ENCODE results near the gene SHISA9. TPM values are rescaled to one million over a fixed set of nuclear protein-coding genes. Genes with fewer than 3 reads are reported as not detected.
A peak's percentile ranks its signal among the peaks of the same experiment; 100 is the strongest.

SHISA9 gene
- total RNA-seq, 1 experiment from 2014 or later = not detected

DNA sequence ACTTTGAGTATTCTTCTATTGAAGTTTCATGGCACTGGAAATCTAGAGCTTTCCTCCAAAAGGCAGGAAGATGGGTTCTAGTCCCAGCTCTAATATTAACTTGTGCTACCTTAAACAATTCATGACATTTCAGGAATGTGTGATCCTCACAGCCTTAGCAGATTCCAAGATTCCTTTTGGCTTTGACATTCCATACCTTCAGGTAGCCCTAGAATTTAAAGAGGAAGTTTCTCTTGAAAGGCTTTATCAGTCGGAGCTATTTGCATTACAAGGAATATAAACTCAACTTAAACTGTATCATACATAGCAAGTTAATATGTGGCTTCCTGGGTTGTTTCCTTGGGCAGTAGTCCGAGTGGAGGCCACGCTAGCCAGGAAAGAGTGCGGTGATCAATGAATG lies 330.0 kb downstream of the SHISA9 start:
- Histone ChIP-seq H3K4me1 (ENCODE audit: low read length) (no peaks in the 10 kb centered on the region), H4K20me1 (ENCODE audit: insufficient read depth, low read depth, low read length) (no peaks in the 10 kb centered on the region)
- peak; percentile 24 for DNase-seq

DNA sequence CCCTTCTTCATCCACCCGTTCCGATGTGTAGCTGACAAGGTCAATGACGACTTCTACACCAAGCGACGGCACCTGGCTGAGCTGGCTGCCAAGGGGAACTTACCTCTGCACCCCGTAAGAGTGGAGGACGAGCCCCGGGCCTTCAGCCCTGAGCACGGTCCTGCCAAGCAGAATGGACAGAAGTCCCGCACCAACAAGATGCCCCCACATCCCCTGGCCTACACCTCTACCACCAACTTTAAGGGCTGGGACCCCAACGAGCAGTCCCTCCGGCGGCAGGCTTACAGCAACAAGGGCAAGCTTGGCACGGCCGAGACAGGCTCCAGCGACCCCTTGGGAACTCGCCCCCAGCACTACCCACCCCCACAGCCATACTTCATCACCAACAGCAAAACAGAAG lies 333.6 kb downstream of the SHISA9 start:
- no peak for DNase-seq
- no peaks in the 10 kb centered on the region for H4K20me1 ChIP-seq (ENCODE audit: insufficient read depth, low read depth, low read length)
- no peaks in the 10 kb centered on the region for H3K27me3 ChIP-seq (ENCODE audit: low read length)
- no peak overlapping the region for H3K4me3 ChIP-seq (ENCODE audit: low read length)
- no peak overlapping the region for H2AFZ ChIP-seq (ENCODE audit: low read length)
- H3K79me2 ChIP-seq (ENCODE audit: low read length) = no peaks in the 10 kb centered on the region
- no peak overlapping the region for H3K27ac ChIP-seq (ENCODE audit: low read length)
- no peaks in the 10 kb centered on the region for H3K9me3 ChIP-seq (ENCODE audit: low read length)
- no peak overlapping the region for H3K4me2 ChIP-seq (ENCODE audit: low read depth, low read length, poor library complexity, severe bottlenecking)
- no peaks in the 10 kb centered on the region for H3K36me3 ChIP-seq (ENCODE audit: insufficient read depth, low read length)
- H3K9me2 ChIP-seq (replicated peaks; ENCODE audit: insufficient read depth, low read length) = no peaks in the 10 kb centered on the region; the same call in 1 of the 2 replicates
- no peak overlapping the region for H3K9ac ChIP-seq (ENCODE audit: low read length)
- H3K4me1 ChIP-seq (ENCODE audit: low read length) = no peaks in the 10 kb centered on the region

More for the DNA sequence above, 330.0 kb downstream of the SHISA9 start:
- H3K36me3 ChIP-seq (ENCODE audit: insufficient read depth, low read length) = no peaks in the 10 kb centered on the region
- no peak overlapping the region for H2AFZ ChIP-seq (ENCODE audit: low read length)
- H3K27me3 ChIP-seq (ENCODE audit: low read length) = no peaks in the 10 kb centered on the region
- no peaks in the 10 kb centered on the region; the same call in 1 of the 2 replicates for H3K9me3 ChIP-seq (ENCODE audit: low read length)
- H3K4me2 ChIP-seq (ENCODE audit: low read depth, low read length, poor library complexity, severe bottlenecking) = no peak overlapping the region
- H3K79me2 ChIP-seq (ENCODE audit: low read length) = no peaks in the 10 kb centered on the region
- H3K9me2 ChIP-seq (replicated peaks; ENCODE audit: insufficient read depth, low read length) = no peaks in the 10 kb centered on the region; the same call in 1 of the 2 replicates
- no peak overlapping the region for H3K9ac ChIP-seq (ENCODE audit: low read length)
- H3K4me3 ChIP-seq (ENCODE audit: low read length) = no peak overlapping the region
- no peak overlapping the region for H3K27ac ChIP-seq (ENCODE audit: low read length)

DNA sequence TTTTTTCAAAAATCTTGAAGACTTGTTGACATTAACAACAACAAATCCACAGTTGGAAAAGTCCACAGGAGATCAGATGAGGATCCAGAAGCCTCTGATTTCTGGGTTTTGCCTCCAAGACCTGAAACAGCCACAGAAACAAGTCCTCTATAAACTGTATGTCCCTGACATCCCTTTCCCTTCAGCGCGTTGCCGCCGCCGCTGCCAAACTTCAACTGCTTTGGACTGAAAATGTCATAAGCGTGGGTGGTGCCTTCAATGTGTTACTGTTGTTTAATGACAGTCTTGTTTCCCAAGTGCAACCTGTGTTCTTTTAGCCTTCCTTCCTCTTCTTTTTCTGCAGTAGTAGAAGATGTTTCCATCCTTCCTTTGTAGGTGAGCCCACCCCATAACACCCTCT lies 334.9 kb downstream of the SHISA9 start:
- Histone ChIP-seq H3K9me3 (ENCODE audit: low read length) (no peaks in the 10 kb centered on the region), H3K79me2 (ENCODE audit: low read length) (no peaks in the 10 kb centered on the region), H3K4me1 (ENCODE audit: low read length) (no peaks in the 10 kb centered on the region), H4K20me1 (ENCODE audit: insufficient read depth, low read depth, low read length) (no peaks in the 10 kb centered on the region), H2AFZ (ENCODE audit: low read length) (no peak overlapping the region), H3K9me2 (replicated peaks; ENCODE audit: insufficient read depth, low read length) (no peaks in the 10 kb centered on the region; the same call in 1 of the 2 replicates), H3K4me2 (ENCODE audit: low read depth, low read length, poor library complexity, severe bottlenecking) (no peak overlapping the region), H3K36me3 (ENCODE audit: insufficient read depth, low read length) (no peaks in the 10 kb centered on the region), H3K9ac (ENCODE audit: low read length) (no peak overlapping the region), H3K27me3 (ENCODE audit: low read length) (no peaks in the 10 kb centered on the region), H3K27ac (ENCODE audit: low read length) (no peak overlapping the region), H3K4me3 (ENCODE audit: low read length) (no peak overlapping the region)
- DNase-seq = no peak

DNA sequence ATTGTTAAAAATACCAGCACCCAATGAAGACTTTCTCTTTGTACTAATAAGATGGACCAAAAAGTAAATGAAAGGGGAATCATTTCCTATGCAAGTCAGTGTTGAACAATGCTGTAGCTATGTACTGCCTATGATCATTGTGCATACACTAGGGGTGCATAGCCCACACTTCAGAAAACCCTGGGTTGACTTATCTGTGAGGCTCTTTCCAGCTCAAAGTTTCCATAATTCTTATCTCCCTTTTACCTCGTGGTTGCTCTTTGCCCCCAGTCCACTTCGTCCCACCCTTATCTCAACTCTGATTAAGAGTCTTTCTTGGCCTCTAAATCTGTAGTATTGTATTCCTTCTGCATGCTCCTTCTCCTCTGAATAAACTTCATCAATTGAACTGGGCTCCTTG lies 336.8 kb downstream of the SHISA9 start:
- no peaks in the 10 kb centered on the region for H4K20me1 ChIP-seq (ENCODE audit: insufficient read depth, low read depth, low read length)
- no peaks in the 10 kb centered on the region for H3K27me3 ChIP-seq (ENCODE audit: low read length)
- no peak overlapping the region for H3K27ac ChIP-seq (ENCODE audit: low read length)
- no peaks in the 10 kb centered on the region for H3K79me2 ChIP-seq (ENCODE audit: low read length)
- no peaks in the 10 kb centered on the region for H3K36me3 ChIP-seq (ENCODE audit: insufficient read depth, low read length)
- DNase-seq = no peak
- H3K9ac ChIP-seq (ENCODE audit: low read length) = no peak overlapping the region
- no peaks in the 10 kb centered on the region for H3K4me1 ChIP-seq (ENCODE audit: low read length)
- H3K9me2 ChIP-seq (replicated peaks; ENCODE audit: insufficient read depth, low read length) = no peaks in the 10 kb centered on the region
- no peak overlapping the region for H3K4me3 ChIP-seq (ENCODE audit: low read length)
- no peak overlapping the region for H3K4me2 ChIP-seq (ENCODE audit: low read depth, low read length, poor library complexity, severe bottlenecking)
- H2AFZ ChIP-seq (ENCODE audit: low read length) = no peak overlapping the region
- H3K9me3 ChIP-seq (ENCODE audit: low read length) = no peaks in the 10 kb centered on the region

DNA sequence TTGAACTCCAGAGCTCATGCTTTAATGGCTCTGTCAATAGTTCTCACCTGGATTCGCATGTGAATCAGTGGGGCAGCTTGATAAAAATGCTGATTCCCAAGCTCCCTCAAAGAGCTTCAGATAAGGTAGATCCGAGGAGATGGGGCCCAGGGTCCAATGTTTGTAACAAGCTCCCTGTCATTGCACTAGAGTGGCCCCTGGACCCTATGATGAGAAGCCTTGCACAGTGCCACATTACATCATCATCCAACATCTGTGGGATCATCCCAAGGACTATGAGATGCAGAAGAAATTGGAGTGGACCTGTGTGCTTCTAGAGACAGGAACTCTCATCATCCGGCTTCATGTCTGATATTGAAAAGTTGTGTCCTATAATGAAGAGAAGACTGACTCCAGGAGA lies 340.8 kb downstream of the SHISA9 start:
- Histone ChIP-seq H3K9me2 (replicated peaks; ENCODE audit: insufficient read depth, low read length) (no peaks in the 10 kb centered on the region), H3K9ac (ENCODE audit: low read length) (no peak overlapping the region), H3K9me3 (ENCODE audit: low read length) (no peaks in the 10 kb centered on the region), H3K79me2 (ENCODE audit: low read length) (no peaks in the 10 kb centered on the region), H4K20me1 (ENCODE audit: insufficient read depth, low read depth, low read length) (no peaks in the 10 kb centered on the region), H3K36me3 (ENCODE audit: insufficient read depth, low read length) (no peaks in the 10 kb centered on the region), H3K4me2 (ENCODE audit: low read depth, low read length, poor library complexity, severe bottlenecking) (no peak overlapping the region), H2AFZ (ENCODE audit: low read length) (no peak overlapping the region), H3K4me1 (ENCODE audit: low read length) (no peaks in the 10 kb centered on the region), H3K4me3 (ENCODE audit: low read length) (no peak overlapping the region), H3K27me3 (ENCODE audit: low read length) (no peaks in the 10 kb centered on the region), H3K27ac (ENCODE audit: low read length) (no peak overlapping the region)
- no peak for DNase-seq

DNA sequence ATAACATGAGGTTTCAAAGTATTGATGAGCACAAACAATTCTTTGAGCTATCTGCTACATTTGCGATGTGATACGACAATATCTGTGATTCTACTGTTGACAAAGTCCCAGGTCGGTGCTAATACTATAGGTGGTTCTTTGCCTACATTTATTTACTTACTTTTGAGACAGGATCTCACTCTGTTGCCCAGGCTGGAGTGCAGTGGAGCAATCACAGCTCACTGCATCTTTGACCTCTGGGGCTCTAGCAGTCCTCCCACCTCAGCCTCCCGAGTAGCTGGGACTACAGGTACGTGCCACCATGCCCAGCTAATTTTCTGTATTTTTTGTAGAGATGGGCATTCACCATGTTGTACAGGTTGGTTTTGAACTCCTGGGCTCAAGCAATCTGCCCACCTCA lies 343.4 kb downstream of the SHISA9 start:
- Histone ChIP-seq H3K27me3 (ENCODE audit: low read length) (no peaks in the 10 kb centered on the region), H3K4me1 (ENCODE audit: low read length) (no peaks in the 10 kb centered on the region), H3K79me2 (ENCODE audit: low read length) (no peaks in the 10 kb centered on the region), H3K4me3 (ENCODE audit: low read length) (no peak overlapping the region), H3K9me3 (ENCODE audit: low read length) (no peaks in the 10 kb centered on the region), H3K9me2 (replicated peaks; ENCODE audit: insufficient read depth, low read length) (no peaks in the 10 kb centered on the region), H3K36me3 (ENCODE audit: insufficient read depth, low read length) (no peaks in the 10 kb centered on the region), H4K20me1 (ENCODE audit: insufficient read depth, low read depth, low read length) (no peaks in the 10 kb centered on the region), H3K27ac (ENCODE audit: low read length) (no peak overlapping the region), H3K9ac (ENCODE audit: low read length) (no peak overlapping the region), H2AFZ (ENCODE audit: low read length) (no peak overlapping the region), H3K4me2 (ENCODE audit: low read depth, low read length, poor library complexity, severe bottlenecking) (no peak overlapping the region)
- DNase-seq = no peak

DNA sequence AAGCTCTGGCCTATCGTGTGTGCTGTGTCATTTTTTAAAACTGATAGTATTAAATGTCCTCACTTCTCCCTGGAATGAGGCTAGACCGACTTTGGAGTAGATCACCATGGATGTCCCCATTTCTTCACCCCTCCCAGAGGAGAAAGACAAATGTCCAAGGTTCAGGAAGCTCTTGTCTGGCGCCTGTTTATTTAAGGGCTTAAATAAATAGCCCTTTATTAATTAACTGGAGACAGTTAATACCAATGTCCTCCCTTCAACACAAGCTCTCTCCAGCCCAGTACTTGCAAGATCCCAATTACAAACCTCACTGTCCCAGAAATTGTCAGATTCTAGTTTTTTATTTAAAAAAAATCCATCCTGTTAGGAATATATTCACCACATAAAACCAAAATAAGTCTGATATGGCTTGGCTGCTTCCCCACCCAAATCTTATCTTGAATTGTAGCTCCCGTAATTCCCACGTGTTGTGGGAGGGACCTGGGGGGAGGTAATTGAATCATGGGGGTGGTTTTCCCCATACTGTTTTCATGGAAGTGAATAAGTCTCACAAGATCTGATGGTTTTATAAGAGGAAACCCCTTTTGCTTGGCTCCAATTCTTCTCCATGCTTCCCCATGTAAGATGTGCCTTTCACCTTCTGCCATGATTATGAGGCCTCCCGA lies 344.4 kb downstream of the SHISA9 start:
- Histone ChIP-seq H3K9ac (ENCODE audit: low read length) (no peak overlapping the region), H3K4me2 (ENCODE audit: low read depth, low read length, poor library complexity, severe bottlenecking) (no peak overlapping the region)

DNA sequence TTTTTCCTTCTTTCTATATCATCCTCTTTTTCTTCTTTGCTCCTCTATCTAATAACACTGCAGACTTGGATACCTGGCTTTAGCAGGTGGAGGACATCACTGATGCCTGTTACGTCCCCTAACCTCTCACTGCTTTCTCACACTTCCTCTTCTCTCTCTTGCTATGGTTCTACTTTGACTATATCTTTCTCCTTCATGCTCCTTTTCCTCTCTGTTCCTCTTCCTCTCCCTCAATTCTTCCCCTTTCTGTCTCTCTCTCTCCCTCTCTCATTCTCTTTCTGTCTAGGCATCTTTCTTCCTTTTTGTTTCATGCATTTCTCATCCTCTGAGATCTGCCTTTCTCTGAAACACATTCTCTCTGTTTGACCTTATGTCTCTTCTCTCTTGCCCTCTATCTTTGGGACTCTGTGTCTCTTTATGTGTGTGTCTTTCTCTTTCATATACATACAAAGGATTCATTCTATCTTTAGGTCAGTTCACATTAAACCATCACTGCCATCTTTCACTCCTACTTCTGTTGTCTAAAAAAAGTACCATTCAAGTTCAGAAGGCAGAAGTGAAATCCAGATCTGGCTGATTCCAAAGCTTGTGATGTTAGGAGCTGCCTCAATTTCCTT lies 353.7 kb downstream of the SHISA9 start:
- Histone ChIP-seq H4K20me1 (ENCODE audit: insufficient read depth, low read depth, low read length) (no peaks in the 10 kb centered on the region), H3K4me3 (ENCODE audit: low read length) (no peak overlapping the region), H3K4me2 (ENCODE audit: low read depth, low read length, poor library complexity, severe bottlenecking) (no peak overlapping the region), H3K9me2 (replicated peaks; ENCODE audit: insufficient read depth, low read length) (no peaks in the 10 kb centered on the region), H3K9me3 (ENCODE audit: low read length) (peaks cover 8% of the 10 kb centered on the region), H3K27me3 (ENCODE audit: low read length) (no peaks in the 10 kb centered on the region), H3K27ac (ENCODE audit: low read length) (no peak overlapping the region), H2AFZ (ENCODE audit: low read length) (no peak overlapping the region), H3K36me3 (ENCODE audit: insufficient read depth, low read length) (no peaks in the 10 kb centered on the region), H3K9ac (ENCODE audit: low read length) (no peak overlapping the region), H3K79me2 (ENCODE audit: low read length) (no peaks in the 10 kb centered on the region), H3K4me1 (ENCODE audit: low read length) (no peaks in the 10 kb centered on the region)
- no peak for DNase-seq

More for the DNA sequence above, 344.4 kb downstream of the SHISA9 start:
- H2AFZ ChIP-seq (ENCODE audit: low read length) = no peak overlapping the region
- no peaks in the 10 kb centered on the region for H3K9me3 ChIP-seq (ENCODE audit: low read length)
- H3K4me1 ChIP-seq (ENCODE audit: low read length) = no peaks in the 10 kb centered on the region
- no peaks in the 10 kb centered on the region for H4K20me1 ChIP-seq (ENCODE audit: insufficient read depth, low read depth, low read length)
- H3K9me2 ChIP-seq (replicated peaks; ENCODE audit: insufficient read depth, low read length) = no peaks in the 10 kb centered on the region
- no peaks in the 10 kb centered on the region for H3K27me3 ChIP-seq (ENCODE audit: low read length)
- H3K27ac ChIP-seq (ENCODE audit: low read length) = no peak overlapping the region
- no peak overlapping the region for H3K4me3 ChIP-seq (ENCODE audit: low read length)
- DNase-seq = no peak
- H3K79me2 ChIP-seq (ENCODE audit: low read length) = no peaks in the 10 kb centered on the region
- H3K36me3 ChIP-seq (ENCODE audit: insufficient read depth, low read length) = no peaks in the 10 kb centered on the region

Measured in Karpas-422 (cell line).